Measurements from ENCODE around the gene BPI. TPM values are rescaled to one million over a fixed set of nuclear protein-coding genes. Genes with fewer than 3 reads are reported as not detected.
"Not testable (repeated sequence)": the region's sequence is repeated elsewhere in the genome, so short reads cannot be mapped to it uniquely, and the experiment has no call there.

BPI gene
- total RNA-seq, 1 experiment from 2014 or later: not detected

DNA sequence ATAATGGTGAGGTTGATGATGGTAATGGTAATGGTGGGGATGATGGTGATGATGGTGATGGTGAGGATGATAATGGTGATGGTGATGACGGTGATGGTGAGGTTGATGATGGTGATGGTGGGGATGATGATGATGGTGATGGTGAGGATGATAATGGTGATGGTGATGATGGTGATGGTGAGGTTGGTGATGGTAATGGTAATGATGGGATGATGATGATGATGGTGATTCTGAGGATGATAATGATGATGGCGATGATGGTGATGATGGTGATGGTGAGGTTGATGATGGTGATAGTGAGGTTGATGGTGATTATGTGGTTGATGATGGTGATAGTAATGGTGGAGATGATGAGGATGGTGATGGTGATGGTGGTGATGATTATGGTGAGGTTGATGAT, 9.7 kb downstream of the BPI start:
- no peaks in the 10 kb centered on the region for H3K9me3 Mint-ChIP-seq (ENCODE audit: unreplicated experiment)

DNA sequence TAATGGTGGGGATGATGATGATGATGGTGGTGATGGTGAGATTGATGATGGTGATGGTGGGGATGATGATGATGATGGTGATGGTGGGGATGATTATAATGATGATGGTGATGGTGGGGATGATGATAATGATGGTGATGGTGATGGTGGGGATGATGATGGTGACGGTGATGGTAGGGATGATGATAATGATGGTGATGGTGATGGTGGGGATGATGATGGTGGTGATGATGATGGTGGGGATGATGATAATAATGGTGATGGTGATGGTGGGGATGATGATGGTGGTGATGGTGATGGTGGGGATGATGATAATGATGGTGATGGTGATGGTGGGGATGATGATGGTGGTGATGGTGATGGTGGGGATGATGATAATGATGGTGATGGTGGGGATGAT, 10.4 kb downstream of the BPI start:
- H3K4me3 Mint-ChIP-seq (ENCODE audit: unreplicated experiment); H3K4me1 ChIP-seq; H3K36me3 ChIP-seq (ENCODE audit: control insufficient read depth, insufficient read depth, low read length); H3K27me3 ChIP-seq (replicated peaks; ENCODE audit: control insufficient read depth, insufficient read depth, low read length); H3K4me1 Mint-ChIP-seq (ENCODE audit: low read depth, unreplicated experiment); H3K27ac Mint-ChIP-seq (ENCODE audit: unreplicated experiment); H3K9me3 Mint-ChIP-seq (ENCODE audit: unreplicated experiment); H3K36me3 Mint-ChIP-seq (ENCODE audit: insufficient read depth, unreplicated experiment); H3K9me3 ChIP-seq; DNase-seq; POLR2A ChIA-PET; H3K4me3 ChIP-seq (ENCODE audit: low read depth, low read length); BruUV-seq (replicated peaks); intact Hi-C loops (cut with micrococcal nuclease; ENCODE audit: unreplicated experiment): not testable (repeated sequence)
- H3K27me3 Mint-ChIP-seq (ENCODE audit: insufficient read depth, unreplicated experiment): peaks cover 13% of the 10 kb centered on the region
- CTCF ChIA-PET: interaction anchor here (1.1 kb wide), 1 partner anchor 257 kb away, joined by 4 read pairs; no protein-coding TSS in a partner anchor

More for the DNA sequence above, 9.7 kb downstream of the BPI start:
- no peaks in the 10 kb centered on the region for H3K4me1 Mint-ChIP-seq (ENCODE audit: low read depth, unreplicated experiment)
- Histone ChIP-seq H3K4me1 (no peaks in the 10 kb centered on the region), H3K36me3 (ENCODE audit: control insufficient read depth, insufficient read depth, low read length) (no peaks in the 10 kb centered on the region), H3K9me3 (peaks cover 8% of the 10 kb centered on the region; the same call in 1 of the 2 replicates), H3K27me3 (replicated peaks; ENCODE audit: control insufficient read depth, insufficient read depth, low read length) (peaks cover 1% of the 10 kb centered on the region; the same call in 1 of the 2 replicates), H3K4me3 (ENCODE audit: low read depth, low read length) (no peak overlapping the region)
- DNase-seq: no peak
- no peak overlapping the region for H3K4me3 Mint-ChIP-seq (ENCODE audit: unreplicated experiment)
- BruUV-seq (replicated peaks): no TSS peak
- TF ChIP-seq, protein P1, sequence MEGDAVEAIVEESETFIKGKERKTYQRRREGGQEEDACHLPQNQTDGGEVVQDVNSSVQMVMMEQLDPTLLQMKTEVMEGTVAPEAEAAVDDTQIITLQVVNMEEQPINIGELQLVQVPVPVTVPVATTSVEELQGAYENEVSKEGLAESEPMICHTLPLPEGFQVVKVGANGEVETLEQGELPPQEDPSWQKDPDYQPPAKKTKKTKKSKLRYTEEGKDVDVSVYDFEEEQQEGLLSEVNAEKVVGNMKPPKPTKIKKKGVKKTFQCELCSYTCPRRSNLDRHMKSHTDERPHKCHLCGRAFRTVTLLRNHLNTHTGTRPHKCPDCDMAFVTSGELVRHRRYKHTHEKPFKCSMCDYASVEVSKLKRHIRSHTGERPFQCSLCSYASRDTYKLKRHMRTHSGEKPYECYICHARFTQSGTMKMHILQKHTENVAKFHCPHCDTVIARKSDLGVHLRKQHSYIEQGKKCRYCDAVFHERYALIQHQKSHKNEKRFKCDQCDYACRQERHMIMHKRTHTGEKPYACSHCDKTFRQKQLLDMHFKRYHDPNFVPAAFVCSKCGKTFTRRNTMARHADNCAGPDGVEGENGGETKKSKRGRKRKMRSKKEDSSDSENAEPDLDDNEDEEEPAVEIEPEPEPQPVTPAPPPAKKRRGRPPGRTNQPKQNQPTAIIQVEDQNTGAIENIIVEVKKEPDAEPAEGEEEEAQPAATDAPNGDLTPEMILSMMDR (IDR thresholded peaks at IDR 0.05; ENCODE audit: insufficient read depth in 1 of 2, low read depth in 1 of 2, low read length in 1 of 2, severe bottlenecking in 1 of 2, unreplicated experiment in 1 of 2): no peak
- no peaks in the 10 kb centered on the region for H3K36me3 Mint-ChIP-seq (ENCODE audit: insufficient read depth, unreplicated experiment)
- H3K27me3 Mint-ChIP-seq (ENCODE audit: insufficient read depth, unreplicated experiment): peaks cover 13% of the 10 kb centered on the region
- intact Hi-C loops (cut with micrococcal nuclease; ENCODE audit: unreplicated experiment): no loop called here
- ChIA-PET CTCF (no interaction called here), POLR2A (no interaction called here)
- no peak overlapping the region for H3K27ac Mint-ChIP-seq (ENCODE audit: unreplicated experiment)

DNA sequence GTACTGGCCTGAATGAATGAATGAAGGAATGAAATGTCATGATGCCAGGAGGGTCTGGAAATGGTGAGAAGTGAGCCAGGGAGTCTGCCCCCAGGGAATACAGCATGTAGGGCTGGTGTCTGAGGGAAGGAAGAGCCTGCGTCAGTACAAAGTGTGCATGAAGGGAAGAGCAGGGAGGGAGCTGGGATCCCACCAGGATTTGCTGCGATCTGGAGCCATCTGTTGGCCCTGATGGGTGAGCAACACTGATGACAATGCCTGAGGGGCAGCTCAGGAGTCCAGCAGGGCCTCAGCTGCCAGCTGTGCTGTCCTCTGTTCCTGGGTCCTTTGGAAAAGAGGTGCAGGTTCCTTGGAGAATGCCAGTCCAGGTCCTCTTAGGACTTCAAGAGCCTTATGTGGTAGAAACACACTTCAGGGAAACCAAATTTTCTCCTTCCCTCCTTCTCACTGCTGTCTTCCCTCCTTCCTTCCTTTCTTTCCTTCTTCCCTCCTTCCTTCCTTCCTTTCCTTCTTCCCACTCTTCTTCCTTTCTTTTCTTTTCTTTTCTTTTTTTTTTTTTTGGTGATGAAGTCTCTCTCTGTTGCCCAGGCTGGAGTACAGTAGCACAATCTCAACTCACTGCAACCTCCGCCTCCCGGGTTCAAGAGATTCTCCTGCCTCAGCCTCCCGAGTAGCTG, 11.5 kb downstream of the BPI start:
- H3K4me3 Mint-ChIP-seq (ENCODE audit: unreplicated experiment): no peak overlapping the region
- no peaks in the 10 kb centered on the region for H3K9me3 Mint-ChIP-seq (ENCODE audit: unreplicated experiment)
- H3K27me3 Mint-ChIP-seq (ENCODE audit: insufficient read depth, unreplicated experiment): peaks cover 15% of the 10 kb centered on the region
- no peak overlapping the region for H3K27ac Mint-ChIP-seq (ENCODE audit: unreplicated experiment)
- DNase-seq: peak in 1 of 2 experiments; percentile 41
- TF ChIP-seq, protein P1 (IDR thresholded peaks at IDR 0.05; ENCODE audit: insufficient read depth in 1 of 2, low read depth in 1 of 2, low read length in 1 of 2, severe bottlenecking in 1 of 2, unreplicated experiment in 1 of 2): peak in 1 of 2 experiments; percentile 41
- no peaks in the 10 kb centered on the region for H3K9me3 ChIP-seq
- intact Hi-C loops (cut with micrococcal nuclease; ENCODE audit: unreplicated experiment): no loop called here
- no peaks in the 10 kb centered on the region for H3K36me3 Mint-ChIP-seq (ENCODE audit: insufficient read depth, unreplicated experiment)
- ChIA-PET CTCF (interaction anchor here (0.6 to 1.2 kb wide), 10 partner anchors 10 to 258 kb away, joined by 3 to 8 read pairs (median 4); no protein-coding TSS in a partner anchor), POLR2A (interaction anchor here (0.5 kb wide), 1 partner anchor 65 kb away, joined by 4 read pairs; no protein-coding TSS in a partner anchor)
- peaks cover 5% of the 10 kb centered on the region for H3K4me1 Mint-ChIP-seq (ENCODE audit: low read depth, unreplicated experiment)
- BruUV-seq (replicated peaks): no TSS peak
- peaks cover 1% of the 10 kb centered on the region; the same call in 1 of the 2 replicates for H3K27me3 ChIP-seq (replicated peaks; ENCODE audit: control insufficient read depth, insufficient read depth, low read length)
- no peaks in the 10 kb centered on the region for H3K36me3 ChIP-seq (ENCODE audit: control insufficient read depth, insufficient read depth, low read length)
- H3K4me1 ChIP-seq: no peaks in the 10 kb centered on the region
- H3K4me3 ChIP-seq (ENCODE audit: low read depth, low read length): no peak overlapping the region
